GM10266 (cell line): ENCODE measurements around the gene GRIA2.

ENCODE experiments used
- DNase-seq: peaks from one replicate; pipeline ENCODE4 v3.0.0; 2012; ENCODE audit errors: extremely low spot score
- CTCF ChIP-seq: IDR thresholded peaks from 2 replicates; pipeline ENCODE4 v1.5.1; 2012; ENCODE audit warnings: mild to moderate bottlenecking, low read depth; ENCODE audit not compliant: control insufficient read depth, insufficient read depth; ENCODE audit errors: missing control alignments

The GRIA2 gene

GRCh38 chr4:157290622-157291021 is 70.1 kb downstream of the GRIA2 start:
- TF ChIP-seq CTCF, result no peak
- DNase-seq, result no peak

GRCh38 chr4:157291071-157291470 is 70.5 kb downstream of the GRIA2 start:
- no peak for DNase-seq
- TF ChIP-seq CTCF, result no peak

GRCh38 chr4:157293673-157294072 is 73.1 kb downstream of the GRIA2 start:
- DNase-seq, result no peak
- no peak for TF ChIP-seq CTCF

- no peak for DNase-seq
- TF ChIP-seq CTCF, result no peak
Measured at GRCh38 chr4:157294575-157294974, 74.0 kb downstream of the GRIA2 start.

GRCh38 chr4:157300701-157301100 is 80.2 kb downstream of the GRIA2 start:
- DNase-seq, result no peak
- TF ChIP-seq CTCF, result no peak

- DNase-seq, result no peak
- no peak for TF ChIP-seq CTCF
Measured at GRCh38 chr4:157303471-157303960, 83.0 kb downstream of the GRIA2 start.

- TF ChIP-seq CTCF, result no peak
- no peak for DNase-seq
Measured at GRCh38 chr4:157304769-157305168, 84.2 kb downstream of the GRIA2 start.
